GM12801 (cell line): ENCODE results near the gene MAU2.

ENCODE experiments used
- CTCF ChIP-seq: IDR thresholded peaks from one replicate; pipeline ENCODE4 v1.5.1; 2011; ENCODE audit warnings: control low read depth; ENCODE audit not compliant: insufficient read length; ENCODE audit errors: extremely low read depth

The MAU2 gene

GRCh38 chr19:19341026-19341425 is 20.4 kb downstream of the MAU2 start:
- TF ChIP-seq CTCF, result no peak

GRCh38 chr19:19342086-19343015 is 21.7 kb downstream of the MAU2 start:
- no peak for TF ChIP-seq CTCF

GRCh38 chr19:19343016-19343362 is 22.4 kb downstream of the MAU2 start:
- no peak for TF ChIP-seq CTCF

- TF ChIP-seq CTCF, result no peak
Measured at GRCh38 chr19:19343762-19344161, 23.1 kb downstream of the MAU2 start.

GRCh38 chr19:19345232-19345631 is 24.6 kb downstream of the MAU2 start:
- TF ChIP-seq CTCF, result no peak

- no peak for TF ChIP-seq CTCF
Measured at GRCh38 chr19:19345970-19346369, 25.3 kb downstream of the MAU2 start.

GRCh38 chr19:19347401-19348110 is 26.9 kb downstream of the MAU2 start:
- no peak for TF ChIP-seq CTCF
